H9 (cell line): ENCODE results near the gene MAP2K3. TPM values are rescaled to one million over a fixed set of nuclear protein-coding genes. Genes with fewer than 3 reads are reported as not detected.

Source experiments
- DNase-seq: peaks from one replicate; pipeline ENCODE4 v3.0.0-alpha.2; 2017
- H2AFZ ChIP-seq: one replicate; pipeline ENCODE4 v1.6.1; 2013; ENCODE audit warnings: mild to moderate bottlenecking, low read length, control low read depth, moderate library complexity
- H2AK5ac ChIP-seq: 2 replicates; pipeline ENCODE4 v1.6.1; 2013; ENCODE audit warnings: low read length, control low read depth, mixed read lengths; ENCODE audit not compliant: insufficient read length
- H2BK120ac ChIP-seq: one replicate; pipeline ENCODE4 v1.6.1; 2013; ENCODE audit warnings: low read depth, mild to moderate bottlenecking, low read length, control low read depth, inconsistent platforms; ENCODE audit not compliant: poor library complexity, severe bottlenecking
- H2BK12ac ChIP-seq: 2 replicates; pipeline ENCODE4 v1.6.1; 2013; ENCODE audit warnings: low read length, control low read depth, mixed read lengths, low read depth; ENCODE audit not compliant: insufficient read length
- H2BK15ac ChIP-seq: 2 replicates; pipeline ENCODE4 v1.6.1; 2013; ENCODE audit warnings: low read depth, low read length, control low read depth
- H2BK20ac ChIP-seq: one replicate; pipeline ENCODE4 v1.6.1; 2013; ENCODE audit warnings: low read depth, mild to moderate bottlenecking, low read length, control low read depth, inconsistent platforms; ENCODE audit not compliant: poor library complexity, severe bottlenecking
- H2BK5ac ChIP-seq: 2 replicates; pipeline ENCODE4 v1.6.1; 2013; ENCODE audit warnings: low read length, control low read depth, mixed read lengths; ENCODE audit not compliant: insufficient read length
- H3K14ac ChIP-seq: 2 replicates; pipeline ENCODE4 v1.6.1; 2013; ENCODE audit warnings: low read length, control low read depth; ENCODE audit not compliant: insufficient read depth
- H3K18ac ChIP-seq: 2 replicates; pipeline ENCODE4 v1.6.1; 2013; ENCODE audit warnings: low read depth, mild to moderate bottlenecking, mixed read lengths, low read length, control low read depth; ENCODE audit not compliant: insufficient read length
- H3K23ac ChIP-seq: 2 replicates; pipeline ENCODE4 v1.6.1; 2013; ENCODE audit warnings: low read length, control low read depth, mixed read lengths, low read depth; ENCODE audit not compliant: insufficient read length
- H3K23me2 ChIP-seq: 2 replicates; pipeline ENCODE4 v1.6.1; 2013; ENCODE audit warnings: low read depth, mild to moderate bottlenecking, mixed read lengths, low read length, control low read depth; ENCODE audit not compliant: insufficient read length, poor library complexity, severe bottlenecking
- H3K27ac ChIP-seq: 2 replicates; pipeline ENCODE4 v1.5.1; 2013; ENCODE audit warnings: low read length, control low read depth, mixed read lengths, low read depth; ENCODE audit not compliant: insufficient read length
- H3K27me3 ChIP-seq: 2 replicates; pipeline ENCODE4 v1.6.1; 2013; ENCODE audit warnings: low read length, control low read depth, inconsistent platforms; ENCODE audit not compliant: insufficient read depth
- H3K4ac ChIP-seq: 2 replicates; pipeline ENCODE4 v1.6.1; 2013; ENCODE audit warnings: low read depth, mild to moderate bottlenecking, control low read depth, inconsistent platforms, low read length, moderate library complexity
- H3K4me1 ChIP-seq: 2 replicates; pipeline ENCODE4 v1.6.1; 2013; ENCODE audit warnings: low read length, control low read depth, inconsistent platforms; ENCODE audit not compliant: insufficient read depth
- H3K4me2 ChIP-seq: 2 replicates; pipeline ENCODE4 v1.6.1; 2013; ENCODE audit warnings: low read length, control low read depth, mixed read lengths; ENCODE audit not compliant: insufficient read length, insufficient read depth
- H3K56ac ChIP-seq: 2 replicates; pipeline ENCODE4 v1.6.1; 2013; ENCODE audit warnings: low read depth, mild to moderate bottlenecking, mixed read lengths, low read length, control low read depth; ENCODE audit not compliant: insufficient read length
- H3K79me1 ChIP-seq: 2 replicates; pipeline ENCODE4 v1.6.1; 2013; ENCODE audit warnings: low read depth, mild to moderate bottlenecking, moderate library complexity, low read length, control low read depth, inconsistent platforms; ENCODE audit not compliant: insufficient read depth, poor library complexity, severe bottlenecking
- H3K79me2 ChIP-seq: 2 replicates; pipeline ENCODE4 v1.6.1; 2013; ENCODE audit warnings: low read length, control low read depth, inconsistent platforms; ENCODE audit not compliant: insufficient read depth
- H3K9ac ChIP-seq: 2 replicates; pipeline ENCODE4 v1.6.1; 2013; ENCODE audit warnings: low read length, control low read depth, mixed read lengths; ENCODE audit not compliant: insufficient read length; ENCODE audit errors: extremely low read depth
- H3K9me3 ChIP-seq: one replicate; pipeline ENCODE4 v1.6.1; 2013; ENCODE audit warnings: low read depth, low read length, inconsistent platforms; ENCODE audit not compliant: control insufficient read depth
- H3T11ph ChIP-seq: one replicate; pipeline ENCODE4 v1.6.1; 2013; ENCODE audit warnings: mild to moderate bottlenecking, low read length, control low read depth, inconsistent platforms
- H4K20me1 ChIP-seq: one replicate; pipeline ENCODE4 v1.6.1; 2013; ENCODE audit not compliant: control insufficient read depth, insufficient read length, insufficient read depth
- H4K5ac ChIP-seq: 2 replicates; pipeline ENCODE4 v1.6.1; 2013; ENCODE audit warnings: low read depth, mild to moderate bottlenecking, mixed read lengths, low read length, control low read depth; ENCODE audit not compliant: insufficient read length
- H4K8ac ChIP-seq: replicated peaks from 2 replicates; pipeline ENCODE4 v1.6.1; 2013; ENCODE audit warnings: low read length, control low read depth, mixed read lengths, low read depth; ENCODE audit not compliant: insufficient read length
- H4K91ac ChIP-seq: 2 replicates; pipeline ENCODE4 v1.6.1; 2013; ENCODE audit warnings: low read depth, mild to moderate bottlenecking, moderate library complexity, mixed read lengths, low read length, control low read depth; ENCODE audit not compliant: insufficient read length
- H3K27ac Mint-ChIP-seq, 3 experiments: 2 replicates in 2 of 3; 3 replicates in 1 of 3; pipeline ENCODE4 v1.8.0; 2020 to 2021; ENCODE audit warnings: mixed read lengths in 3 of 3, mild to moderate bottlenecking in 1 of 3, moderate library complexity in 1 of 3
- H3K27me3 Mint-ChIP-seq: 2 replicates; pipeline ENCODE4 v1.8.0; 2021; ENCODE audit warnings: low read depth, mild to moderate bottlenecking, moderate library complexity, mixed read lengths
- H3K36me3 Mint-ChIP-seq, 3 experiments: 2 replicates in 2 of 3; 3 replicates in 1 of 3; pipeline ENCODE4 v1.8.0; 2020 to 2021; ENCODE audit warnings: low read depth in 3 of 3, mixed read lengths in 3 of 3; ENCODE audit not compliant: insufficient read depth in 1 of 3
- H3K4me1 Mint-ChIP-seq, 2 experiments: 2 replicates each; pipeline ENCODE4 v1.8.0; 2020; ENCODE audit warnings: mixed read lengths in 2 of 2
- H3K4me3 Mint-ChIP-seq, 2 experiments: 2 replicates in 1 of 2; 3 replicates in 1 of 2; pipeline ENCODE4 v1.8.0; 2020 to 2021; ENCODE audit warnings: mild to moderate bottlenecking in 2 of 2, mixed read lengths in 2 of 2, moderate library complexity in 1 of 2
- H3K9me3 Mint-ChIP-seq, 2 experiments: 2 replicates in 1 of 2; 3 replicates in 1 of 2; pipeline ENCODE4 v1.8.0; 2020; ENCODE audit warnings: mild to moderate bottlenecking in 2 of 2, mixed read lengths in 2 of 2, moderate library complexity in 1 of 2
- WGBS: extraction: QIAGEN DNeasy Blood & Tissue Kit; methylation state at CpG from one replicate; pipeline ENCODE4 v1.1.7; 2013; ENCODE audit warnings: missing lambda C conversion rate, low lambda C conversion rate, mixed read lengths; ENCODE audit not compliant: insufficient read length; ENCODE audit errors: extremely low coverage; 5-methylcytosine and 5-hydroxymethylcytosine counted together
- total RNA-seq: library from RNA; stranded (reverse); gene quantifications from 2 replicates; pipeline ENCODE4 v1.2.1, GENCODE V29; 2021
- TF ChIP-seq, protein P1 (sequence below): fragments of 200-600 bp; sonication (generic); conservative IDR thresholded peaks from 3 replicates; pipeline ENCODE4 v1.8.0; 2021; ENCODE audit warnings: antibody characterized with exemption, mild to moderate bottlenecking

MAP2K3 gene
- total RNA-seq, 1 experiment from 2014 or later, result 26.1 TPM

DNA sequence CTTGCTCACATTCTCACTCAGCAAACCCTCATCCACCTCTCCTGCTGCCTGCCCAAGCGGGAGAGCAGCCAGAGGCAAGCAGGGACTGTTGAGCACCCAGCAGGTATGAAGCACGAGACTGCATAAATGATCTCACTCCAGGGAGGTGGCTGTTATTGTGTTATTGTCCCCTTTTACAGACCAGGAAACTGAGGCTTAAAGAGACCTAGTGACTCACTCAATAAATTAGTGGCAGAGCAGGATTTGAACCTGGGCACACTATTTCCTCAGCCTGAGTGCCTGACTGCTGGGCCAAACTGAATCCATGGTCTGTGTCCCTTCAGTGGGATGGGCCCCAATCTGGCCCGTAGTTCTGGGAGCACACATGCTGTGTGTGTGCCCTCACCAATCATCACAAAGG, 12.3 kb upstream of the MAP2K3 start:
- Histone ChIP-seq H4K91ac (no peak overlapping the region), H2BK12ac (no peak overlapping the region), H3T11ph (no peak overlapping the region), H3K18ac (no peak overlapping the region), H3K4ac (no peak overlapping the region), H2AFZ (no peak overlapping the region), H3K79me1 (no peaks in the 10 kb centered on the region), H3K4me1 (peaks cover 2% of the 10 kb centered on the region; the same call in 1 of the 2 replicates), H4K8ac (no peak overlapping the region), H2BK20ac (no peak overlapping the region), H4K5ac (no peak overlapping the region), H3K14ac (no peak overlapping the region), H2BK120ac (no peak overlapping the region), H3K23me2 (peaks cover 14% of the 10 kb centered on the region), H3K9me3 (no peaks in the 10 kb centered on the region), H3K9ac (no peak overlapping the region), H3K23ac (no peak overlapping the region), H3K27me3 (peaks cover 4% of the 10 kb centered on the region; the same call in 1 of the 2 replicates), H3K56ac (no peak overlapping the region), H4K20me1 (no peaks in the 10 kb centered on the region), H2BK5ac (no peak overlapping the region), H3K79me2 (no peaks in the 10 kb centered on the region), H2BK15ac (no peak overlapping the region), H3K4me2 (no peak overlapping the region), H2AK5ac (no peak overlapping the region), H3K27ac (no peak overlapping the region)
- no CpG with 5 or more reads among the region's 3 CpGs for WGBS
- TF ChIP-seq, protein P1, sequence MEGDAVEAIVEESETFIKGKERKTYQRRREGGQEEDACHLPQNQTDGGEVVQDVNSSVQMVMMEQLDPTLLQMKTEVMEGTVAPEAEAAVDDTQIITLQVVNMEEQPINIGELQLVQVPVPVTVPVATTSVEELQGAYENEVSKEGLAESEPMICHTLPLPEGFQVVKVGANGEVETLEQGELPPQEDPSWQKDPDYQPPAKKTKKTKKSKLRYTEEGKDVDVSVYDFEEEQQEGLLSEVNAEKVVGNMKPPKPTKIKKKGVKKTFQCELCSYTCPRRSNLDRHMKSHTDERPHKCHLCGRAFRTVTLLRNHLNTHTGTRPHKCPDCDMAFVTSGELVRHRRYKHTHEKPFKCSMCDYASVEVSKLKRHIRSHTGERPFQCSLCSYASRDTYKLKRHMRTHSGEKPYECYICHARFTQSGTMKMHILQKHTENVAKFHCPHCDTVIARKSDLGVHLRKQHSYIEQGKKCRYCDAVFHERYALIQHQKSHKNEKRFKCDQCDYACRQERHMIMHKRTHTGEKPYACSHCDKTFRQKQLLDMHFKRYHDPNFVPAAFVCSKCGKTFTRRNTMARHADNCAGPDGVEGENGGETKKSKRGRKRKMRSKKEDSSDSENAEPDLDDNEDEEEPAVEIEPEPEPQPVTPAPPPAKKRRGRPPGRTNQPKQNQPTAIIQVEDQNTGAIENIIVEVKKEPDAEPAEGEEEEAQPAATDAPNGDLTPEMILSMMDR, result no peak
- Mint-ChIP-seq H3K27ac (no peak overlapping the region; a peak in 1 of 7 replicates), H3K4me1 (peaks cover 9% of the 10 kb centered on the region in 2 experiments), H3K27me3 (peaks cover 31% of the 10 kb centered on the region), H3K36me3 (no peaks in the 10 kb centered on the region; a peak in 1 of 7 replicates), H3K9me3 (no peaks in the 10 kb centered on the region), H3K4me3 (no peak overlapping the region)
- DNase-seq, result no peak
